Activated T-cell treated with anti-CD3 and anti-CD28 coated beads, Interleukin-2, amount 50 U/mL, for 72 hours (primary cell): ENCODE results near the gene MEI1. TPM values are rescaled to one million over a fixed set of nuclear protein-coding genes. Genes with fewer than 3 reads are reported as not detected.

Experiments used
- ATAC-seq, 2 donors: fragments of 150-1000 bp; cut with Tn5 transposase; replicated peaks in 1 of 2; 2 replicates each; pipeline ENCODE4 v1.10.0; 2021; ENCODE audit warnings: moderate library complexity in 2 of 2, mild to moderate bottlenecking in 1 of 2
- DNase-seq, 2 donors: peaks; one replicate each; pipeline ENCODE4 v3.0.0; 2021 to 2022; ENCODE audit warnings: mixed read lengths in 1 of 2
- H3K27ac Mint-ChIP-seq: one replicate; pipeline ENCODE4 v1.8.0; 2022; ENCODE audit warnings: mild to moderate bottlenecking, moderate library complexity, mixed read lengths
- H3K27me3 Mint-ChIP-seq: one replicate; pipeline ENCODE4 v1.8.0; 2022; ENCODE audit warnings: low read depth, mixed read lengths
- H3K36me3 Mint-ChIP-seq, 2 donors: one replicate each; pipeline ENCODE4 v1.8.0; 2022; ENCODE audit warnings: mixed read lengths in 2 of 2, mild to moderate bottlenecking in 1 of 2; ENCODE audit not compliant: insufficient read depth in 2 of 2
- H3K4me1 Mint-ChIP-seq: one replicate; pipeline ENCODE4 v1.8.0; 2022; ENCODE audit warnings: low read depth, mixed read lengths
- H3K4me3 Mint-ChIP-seq, 2 donors: one replicate each; pipeline ENCODE4 v1.8.0; 2022; ENCODE audit warnings: mild to moderate bottlenecking in 2 of 2, mixed read lengths in 2 of 2, moderate library complexity in 2 of 2
- H3K9me3 Mint-ChIP-seq, 2 donors: one replicate each; pipeline ENCODE4 v1.8.0; 2022; ENCODE audit warnings: mixed read lengths in 2 of 2
- total RNA-seq, 2 donors: library from RNA; stranded (reverse); gene quantifications; one replicate each; pipeline ENCODE4 v1.2.3, GENCODE V29; 2022

MEI1 gene
- total RNA-seq, 2 donors from 2014 or later = 72.3 to 73.0 TPM

DNA sequence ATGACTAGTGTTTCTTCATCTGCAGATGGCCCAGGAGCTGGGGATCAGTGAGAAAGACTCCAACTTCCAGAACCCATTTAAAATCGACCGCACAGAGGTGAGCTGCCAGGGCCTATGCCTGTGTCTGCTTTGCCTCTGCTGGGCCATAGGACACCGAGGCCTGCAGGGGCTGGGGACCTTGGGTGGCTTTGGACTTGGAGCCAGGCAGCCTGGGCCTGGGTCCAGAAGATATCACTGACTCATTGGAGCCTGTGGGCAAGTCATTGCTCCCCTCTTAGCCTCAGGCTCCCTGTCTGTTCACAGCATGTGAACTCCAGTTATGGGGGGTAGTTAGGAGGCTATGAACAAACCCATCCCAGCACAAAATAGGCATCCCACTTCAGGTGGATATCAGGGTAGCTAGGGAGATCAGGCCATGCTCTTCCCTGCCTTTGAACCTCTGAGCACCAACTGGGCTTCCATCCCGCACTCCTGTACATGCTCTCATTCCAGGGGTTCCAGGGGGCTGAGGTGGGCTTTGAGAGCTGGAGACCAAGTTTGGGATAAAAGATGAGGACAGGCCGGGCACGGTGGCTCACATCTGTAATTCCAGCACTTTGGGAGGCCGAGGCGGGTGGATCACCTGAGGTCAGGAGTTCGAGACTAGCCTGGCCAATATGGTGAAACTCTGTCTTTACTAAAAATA is 114.6 kb downstream of the MEI1 start:
- no peak overlapping the region for H3K27ac Mint-ChIP-seq
- peaks cover 0 to 8% of the 10 kb centered on the region in 2 donors for H3K36me3 Mint-ChIP-seq

DNA sequence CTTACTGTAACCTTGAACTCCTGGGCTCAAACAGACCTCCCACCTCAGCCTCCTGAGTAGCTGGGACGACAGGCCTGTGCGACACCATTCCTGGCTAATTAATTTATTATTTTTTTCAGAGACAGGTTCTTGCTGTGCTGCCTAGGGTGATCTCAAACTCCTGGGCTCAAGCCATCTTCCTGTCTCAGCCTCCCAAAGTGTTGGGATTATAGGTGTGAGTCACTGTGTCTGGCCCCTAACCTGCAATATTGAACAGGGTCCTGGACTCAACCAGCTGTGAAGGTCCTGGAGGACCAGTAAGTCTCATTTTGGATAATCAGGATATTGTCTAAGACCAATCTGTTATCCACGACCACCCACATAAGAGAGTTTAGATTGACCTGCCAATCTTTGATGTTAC is 116.4 kb downstream of the MEI1 start:
- peaks cover 0 to 5% of the 10 kb centered on the region in 2 donors for H3K36me3 Mint-ChIP-seq
- no peaks in the 10 kb centered on the region for H3K27me3 Mint-ChIP-seq
- no peaks in the 10 kb centered on the region for H3K9me3 Mint-ChIP-seq
- H3K4me1 Mint-ChIP-seq = no peaks in the 10 kb centered on the region
- H3K4me3 Mint-ChIP-seq = no peak overlapping the region
- no peak overlapping the region for H3K27ac Mint-ChIP-seq
- DNase-seq (no peak), ATAC-seq (no peak)

More for the DNA sequence above, 114.6 kb downstream of the MEI1 start:
- Mint-ChIP-seq H3K9me3 (no peaks in the 10 kb centered on the region), H3K4me3 (no peak overlapping the region), H3K4me1 (no peaks in the 10 kb centered on the region), H3K27me3 (no peaks in the 10 kb centered on the region)
- DNase-seq (no peak), ATAC-seq (no peak)

DNA sequence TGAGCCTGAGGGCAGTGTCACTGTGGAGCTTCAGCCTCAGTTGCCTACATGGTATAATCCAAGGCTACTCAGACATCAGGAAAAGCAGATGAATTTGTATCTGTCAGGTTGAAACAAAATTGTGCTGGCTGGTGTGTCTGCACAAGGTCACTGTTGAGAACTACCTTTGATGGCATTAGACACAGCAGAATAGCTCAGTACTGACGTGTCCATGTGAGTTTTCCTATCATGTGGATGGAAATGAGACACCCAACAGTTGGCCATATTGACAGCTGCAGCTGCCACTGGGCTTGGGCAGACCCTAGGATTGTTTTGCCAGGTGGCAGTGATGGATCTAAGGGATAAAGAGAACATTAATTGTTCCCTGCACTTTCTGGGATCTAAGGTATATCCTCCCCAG is 116.9 kb downstream of the MEI1 start:
- ATAC-seq = no peak
- H3K9me3 Mint-ChIP-seq = no peaks in the 10 kb centered on the region
- peaks cover 0 to 5% of the 10 kb centered on the region in 2 donors for H3K36me3 Mint-ChIP-seq
- no peak for DNase-seq
- H3K4me1 Mint-ChIP-seq = no peaks in the 10 kb centered on the region
- H3K27me3 Mint-ChIP-seq = no peaks in the 10 kb centered on the region
- H3K4me3 Mint-ChIP-seq = no peak overlapping the region
- H3K27ac Mint-ChIP-seq = no peak overlapping the region

DNA sequence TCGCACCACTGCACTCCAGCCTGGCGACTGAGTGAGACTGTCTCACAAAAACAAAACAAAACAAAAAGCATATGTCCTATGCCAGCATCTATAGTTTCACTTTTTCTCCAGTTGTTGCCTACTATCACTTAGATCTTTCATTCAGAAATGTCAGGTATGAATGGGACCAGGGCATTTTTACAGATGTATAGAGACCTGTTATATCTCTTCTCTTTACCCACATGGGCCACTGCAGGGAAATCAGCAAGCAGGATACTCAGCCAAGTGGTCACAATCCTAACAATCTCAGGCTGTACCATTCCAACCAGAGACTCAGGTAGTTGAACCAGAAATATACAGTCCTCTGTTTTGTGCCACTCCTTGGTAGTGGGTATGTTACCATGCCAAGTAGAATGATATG is 117.6 kb downstream of the MEI1 start:
- Mint-ChIP-seq H3K27me3 (no peaks in the 10 kb centered on the region), H3K36me3 (peaks cover 0 to 5% of the 10 kb centered on the region in 2 donors), H3K9me3 (no peaks in the 10 kb centered on the region), H3K4me1 (peaks cover 6% of the 10 kb centered on the region), H3K4me3 (no peak overlapping the region), H3K27ac (peak overlapping the region; percentile 39)
- ATAC-seq (peak in 1 of 2 donors; percentile 39), DNase-seq (no peak)

DNA sequence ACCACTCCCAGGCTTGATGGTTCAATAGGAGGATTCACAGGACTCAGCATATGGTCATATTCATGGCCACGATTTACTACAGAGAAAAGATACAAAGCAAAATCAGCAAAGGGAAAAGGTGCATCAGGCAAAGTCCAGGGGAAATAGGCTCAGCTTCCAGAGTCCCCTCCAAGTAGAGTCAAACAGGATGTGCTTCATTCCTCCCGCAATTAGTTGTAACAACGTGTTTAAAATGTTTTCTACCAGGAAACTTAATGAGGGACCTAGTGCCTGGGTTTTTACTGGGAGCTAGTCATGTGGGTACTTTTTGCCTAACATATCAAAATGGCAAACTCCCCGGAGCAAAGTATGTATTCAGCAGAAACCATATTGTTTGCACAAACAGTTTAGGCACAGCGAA is 118.7 kb downstream of the MEI1 start:
- Mint-ChIP-seq H3K9me3 (no peaks in the 10 kb centered on the region), H3K27me3 (no peaks in the 10 kb centered on the region), H3K27ac (no peak overlapping the region), H3K36me3 (peaks cover 2 to 10% of the 10 kb centered on the region in 2 donors), H3K4me1 (peaks cover 18% of the 10 kb centered on the region), H3K4me3 (no peak overlapping the region)
- DNase-seq (no peak), ATAC-seq (no peak)

DNA sequence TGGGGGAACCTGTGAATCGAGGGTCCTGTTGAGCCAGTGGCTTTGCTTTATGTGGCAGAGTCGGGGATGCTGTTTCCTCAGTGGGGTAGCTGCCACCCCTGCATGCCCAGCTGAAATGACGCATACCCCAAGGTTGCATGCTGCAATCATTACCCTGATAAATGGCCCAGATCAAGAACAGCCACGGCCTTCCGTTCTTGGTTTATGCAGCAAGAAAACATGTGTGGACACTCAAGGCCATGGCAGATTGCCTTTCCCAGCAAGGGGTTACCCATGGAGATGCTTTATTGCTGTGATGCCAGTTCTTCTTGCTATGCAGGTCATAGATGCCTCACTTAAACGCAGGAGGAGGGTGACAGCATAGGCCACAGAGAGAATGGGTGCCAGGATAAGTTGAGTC is 119.3 kb downstream of the MEI1 start:
- ATAC-seq (no peak), DNase-seq (no peak)
- Mint-ChIP-seq H3K27ac (no peak overlapping the region), H3K4me3 (no peak overlapping the region), H3K36me3 (peaks cover 2 to 13% of the 10 kb centered on the region in 2 donors), H3K27me3 (no peaks in the 10 kb centered on the region), H3K9me3 (no peaks in the 10 kb centered on the region), H3K4me1 (peaks cover 23% of the 10 kb centered on the region)

DNA sequence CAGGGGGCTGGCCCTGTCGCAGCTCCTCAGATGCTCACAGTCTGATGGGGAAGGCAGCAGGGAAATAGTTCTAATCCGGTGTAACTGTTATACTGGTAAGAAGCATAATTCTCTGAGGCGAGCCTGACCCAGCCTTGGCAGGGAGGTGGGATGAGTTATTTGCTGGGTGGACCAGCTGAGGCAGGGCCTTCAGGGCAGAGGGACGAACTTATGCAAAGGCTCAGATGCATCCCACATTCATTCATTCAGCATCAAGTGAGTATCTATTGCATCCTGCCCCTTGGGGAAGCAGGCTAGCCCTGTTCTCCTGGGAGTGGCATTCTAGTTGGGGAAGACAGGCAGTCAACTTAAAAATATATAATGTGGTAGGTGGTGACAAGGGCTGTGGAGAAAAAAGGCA is 120.0 kb downstream of the MEI1 start:
- H3K4me3 Mint-ChIP-seq = no peak overlapping the region
- no peaks in the 10 kb centered on the region for H3K9me3 Mint-ChIP-seq
- peaks cover 5 to 19% of the 10 kb centered on the region in 2 donors for H3K36me3 Mint-ChIP-seq
- peaks cover 30% of the 10 kb centered on the region for H3K4me1 Mint-ChIP-seq
- no peak overlapping the region for H3K27ac Mint-ChIP-seq
- DNase-seq (no peak), ATAC-seq (no peak)
- no peaks in the 10 kb centered on the region for H3K27me3 Mint-ChIP-seq

DNA sequence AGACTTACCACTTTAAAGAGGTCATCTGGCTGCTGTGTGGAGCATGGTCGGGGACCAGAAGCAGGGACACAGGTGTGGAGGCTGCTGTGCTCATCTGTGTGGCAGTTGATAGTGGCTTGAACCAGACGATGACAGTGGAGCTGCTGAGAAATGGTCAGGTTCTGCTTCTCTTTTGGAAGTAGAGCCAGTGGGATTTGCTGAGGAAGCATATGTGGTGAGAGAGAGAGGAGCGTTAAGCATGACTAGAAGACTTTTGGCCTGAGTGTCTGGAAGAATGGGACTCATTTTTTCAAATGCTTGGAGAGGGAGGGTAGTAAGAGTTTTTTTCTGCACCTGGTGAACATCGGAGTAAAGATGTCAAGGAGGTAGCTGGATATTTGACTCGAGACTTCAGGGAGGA is 121.1 kb downstream of the MEI1 start:
- Mint-ChIP-seq H3K27me3 (no peaks in the 10 kb centered on the region), H3K4me1 (peaks cover 37% of the 10 kb centered on the region), H3K4me3 (no peak overlapping the region), H3K36me3 (peaks cover 5 to 18% of the 10 kb centered on the region in 2 donors), H3K27ac (peak overlapping the region; percentile 1), H3K9me3 (no peaks in the 10 kb centered on the region)
- DNase-seq (no peak), ATAC-seq (no peak)

DNA sequence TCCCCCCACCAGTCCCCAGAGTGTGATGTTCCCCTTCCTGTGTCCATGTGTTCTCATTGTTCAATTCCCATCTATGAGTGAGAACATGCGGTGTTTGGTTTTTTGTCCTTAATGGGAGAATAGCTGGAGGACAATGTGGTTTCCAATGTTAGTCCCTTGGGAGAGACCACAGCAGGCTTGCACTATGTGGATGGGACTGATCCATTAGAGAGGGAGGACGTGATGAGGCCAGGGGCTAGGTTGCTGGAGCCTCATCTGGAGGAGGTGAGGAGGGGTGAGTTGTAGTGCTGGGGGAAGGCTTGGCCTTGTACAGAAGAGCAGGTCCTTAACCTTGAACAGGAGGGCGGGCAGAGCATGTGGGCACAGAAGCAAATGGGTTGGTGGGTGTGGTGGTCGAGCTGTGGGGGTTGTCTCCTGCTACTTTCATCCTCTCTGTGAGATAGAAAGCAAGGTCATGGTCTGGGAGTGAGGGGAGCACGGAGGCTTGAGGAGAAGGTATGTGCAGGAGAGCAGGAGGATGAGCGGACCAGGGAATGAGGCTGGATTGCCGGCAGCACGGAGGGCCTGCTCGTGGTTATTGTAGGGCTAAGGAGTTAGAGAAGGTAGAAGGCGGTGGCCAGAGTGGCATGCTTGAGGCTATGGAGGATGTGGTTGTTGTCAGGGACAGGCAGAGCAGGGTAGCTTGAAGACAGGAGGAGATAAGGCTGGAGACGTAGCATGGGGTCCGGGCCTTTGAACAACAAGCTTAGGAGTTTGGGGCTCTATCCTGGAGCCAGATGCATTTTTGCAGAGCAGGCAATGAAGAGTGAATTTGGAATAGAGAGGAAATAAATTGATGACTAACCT is 122.4 kb downstream of the MEI1 start:
- DNase-seq = no peak
- no peak for ATAC-seq
- Mint-ChIP-seq H3K4me3 (peak overlapping the region; percentile 2 to 31), H3K27me3 (no peaks in the 10 kb centered on the region), H3K36me3 (peaks cover 5 to 18% of the 10 kb centered on the region in 2 donors), H3K9me3 (no peaks in the 10 kb centered on the region), H3K27ac (peak overlapping the region; percentile 80), H3K4me1 (peaks cover 38% of the 10 kb centered on the region)

DNA sequence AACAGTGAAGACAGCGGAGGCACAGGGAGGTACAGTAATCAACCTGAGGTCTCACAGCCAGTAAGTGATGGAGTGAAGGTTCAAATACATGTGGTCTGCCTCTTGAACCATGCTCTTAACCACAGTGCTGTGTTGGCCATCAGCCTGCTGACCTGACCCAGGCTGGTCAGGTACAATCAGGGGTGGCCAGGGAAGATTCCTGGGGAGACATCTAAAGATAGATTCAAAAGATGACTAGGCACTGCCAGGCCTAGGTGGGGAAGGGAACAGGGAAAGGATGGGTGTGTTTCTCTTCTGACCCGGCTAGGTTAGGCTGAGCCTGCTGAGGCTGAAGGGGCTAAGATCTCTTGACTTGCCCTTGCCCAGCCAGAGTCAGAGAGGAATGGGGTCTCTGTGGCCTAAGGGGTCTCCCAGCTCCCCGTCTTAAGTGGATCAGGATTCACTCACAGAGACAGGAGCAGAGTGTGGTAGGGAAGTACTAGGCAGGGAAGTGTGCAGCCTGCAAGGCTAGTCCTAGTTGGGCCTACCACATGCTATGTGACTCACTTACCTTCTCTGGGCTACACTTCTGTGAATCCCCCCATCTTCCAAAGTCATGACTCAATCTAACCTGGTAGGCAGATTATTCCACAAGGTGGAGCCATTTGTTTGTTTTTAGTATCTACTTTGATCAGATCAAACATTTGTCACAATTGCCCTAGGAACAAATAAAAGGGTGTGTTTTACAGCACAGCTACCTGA is 123.2 kb downstream of the MEI1 start:
- Mint-ChIP-seq H3K27ac (peak overlapping the region; percentile 80), H3K27me3 (no peaks in the 10 kb centered on the region), H3K9me3 (no peaks in the 10 kb centered on the region), H3K36me3 (peaks cover 5 to 18% of the 10 kb centered on the region in 2 donors), H3K4me3 (peak overlapping the region; percentile 2 to 31), H3K4me1 (peaks cover 46% of the 10 kb centered on the region)
- ATAC-seq = peak; percentile 99
- DNase-seq = peak; percentile 56 to 58

DNA sequence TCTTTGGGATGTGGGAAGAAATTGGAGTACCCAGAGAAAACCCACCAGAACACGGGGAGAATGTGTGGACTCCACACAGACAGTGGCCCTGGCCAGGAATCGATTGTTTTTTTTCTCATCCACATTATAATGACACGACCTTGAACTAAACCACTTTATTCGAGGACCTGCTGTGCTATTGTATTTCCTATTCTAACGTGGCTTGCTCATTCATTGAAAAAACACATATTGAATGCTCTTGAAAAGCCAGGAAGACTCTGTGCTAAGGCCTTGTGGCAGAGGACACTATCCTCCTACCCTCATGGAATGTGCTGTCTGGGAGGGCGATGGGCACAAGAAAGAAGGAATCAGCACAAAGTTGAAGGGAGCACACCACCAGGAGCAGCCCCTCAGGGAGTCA is 124.5 kb downstream of the MEI1 start:
- Mint-ChIP-seq H3K27ac (peak overlapping the region; percentile 6), H3K4me1 (peaks cover 58% of the 10 kb centered on the region), H3K4me3 (no peak overlapping the region), H3K27me3 (no peaks in the 10 kb centered on the region), H3K9me3 (no peaks in the 10 kb centered on the region), H3K36me3 (peaks cover 5 to 18% of the 10 kb centered on the region in 2 donors)
- ATAC-seq (no peak), DNase-seq (no peak)

DNA sequence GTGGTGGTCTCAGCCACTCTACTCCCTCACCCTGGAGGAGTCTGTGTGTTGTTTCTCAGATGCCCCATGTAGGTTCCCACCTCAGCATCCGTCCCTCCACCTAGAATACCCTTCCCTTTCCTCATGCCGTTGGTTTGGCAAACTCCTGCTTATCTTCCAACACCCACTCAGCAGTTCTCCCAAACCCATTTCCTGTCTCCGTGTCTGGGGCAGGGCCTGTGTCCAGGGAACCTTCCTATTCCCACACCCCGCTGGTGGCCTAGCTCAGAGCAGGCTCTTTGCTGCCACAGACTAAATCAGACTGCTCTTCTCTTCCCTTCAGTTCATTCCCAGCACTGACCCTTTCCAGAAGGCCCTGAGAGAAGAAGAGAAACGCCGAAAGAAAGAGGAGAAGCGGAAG is 126.1 kb downstream of the MEI1 start:
- peaks cover 5 to 18% of the 10 kb centered on the region in 2 donors for H3K36me3 Mint-ChIP-seq
- peak overlapping the region; percentile 65 for H3K27ac Mint-ChIP-seq
- H3K27me3 Mint-ChIP-seq = no peaks in the 10 kb centered on the region
- no peak overlapping the region for H3K4me3 Mint-ChIP-seq
- H3K9me3 Mint-ChIP-seq = no peaks in the 10 kb centered on the region
- peaks cover 58% of the 10 kb centered on the region for H3K4me1 Mint-ChIP-seq
- ATAC-seq (no peak), DNase-seq (no peak)

DNA sequence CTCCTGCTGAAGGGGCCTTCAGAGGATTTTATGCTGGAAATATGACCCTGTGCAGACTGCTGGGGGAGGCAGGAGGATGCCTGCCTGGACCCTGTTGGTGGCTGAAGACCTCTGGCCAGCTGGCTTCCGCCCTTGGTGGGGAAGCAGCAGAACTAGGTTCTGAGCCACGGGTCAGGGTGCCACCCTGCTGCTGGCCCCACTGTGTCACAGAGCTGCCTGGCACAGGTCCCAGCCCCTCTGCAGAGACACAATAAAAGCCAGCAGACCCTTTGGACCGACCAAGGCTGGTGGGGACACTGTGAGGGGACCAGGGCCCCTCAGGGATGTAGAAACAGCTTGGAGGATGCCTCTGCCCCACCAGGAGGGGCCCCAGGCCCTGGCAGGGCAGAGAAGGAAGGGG is 126.7 kb downstream of the MEI1 start:
- ATAC-seq = no peak
- Mint-ChIP-seq H3K27ac (no peak overlapping the region), H3K36me3 (peaks cover 5 to 18% of the 10 kb centered on the region in 2 donors), H3K27me3 (no peaks in the 10 kb centered on the region), H3K9me3 (no peaks in the 10 kb centered on the region), H3K4me3 (no peak overlapping the region), H3K4me1 (peaks cover 59% of the 10 kb centered on the region)
- no peak for DNase-seq
